SK-N-SH treated with all-trans-retinoic acid at 6 μM for 48 hours (cell line): Measurements from ENCODE around the gene ATP2A2.

Source experiments
- ATAC-seq: fragments of 200-7000 bp; cut with Tn5 transposase; 3 replicates; pipeline ENCODE4 v1.9.1; 2020; ENCODE audit warnings: mild to moderate bottlenecking, moderate library complexity
- ARNTL ChIP-seq: fragments of 450-650 bp; formaldehyde crosslinking; IDR thresholded peaks from 2 replicates; pipeline ENCODE4 v1.5.0; 2020; ENCODE audit warnings: low read depth, mild to moderate bottlenecking, moderate library complexity, borderline replicate concordance
- BACH2 ChIP-seq: fragments of 250-450 bp; sonication (Bioruptor Pico); IDR thresholded peaks from 2 replicates; pipeline ENCODE4 v1.9.0; 2021; ENCODE audit warnings: mild to moderate bottlenecking, borderline replicate concordance
- CSDC2 ChIP-seq: fragments of 250-450 bp; sonication (Bioruptor Pico); IDR thresholded peaks from 2 replicates; pipeline ENCODE4 v1.5.0; 2020; ENCODE audit warnings: mild to moderate bottlenecking, moderate library complexity
- CSRNP3 ChIP-seq: fragments of 250-450 bp; sonication (Bioruptor Pico); IDR thresholded peaks from 2 replicates; pipeline ENCODE4 v1.5.1; 2021; ENCODE audit warnings: mild to moderate bottlenecking, moderate library complexity
- ESRRG ChIP-seq: fragments of 250-450 bp; sonication (Bioruptor Pico); IDR thresholded peaks from 2 replicates; pipeline ENCODE4 v1.6.1; 2021; ENCODE audit warnings: mild to moderate bottlenecking
- GLIS3 ChIP-seq: fragments of 250-450 bp; sonication (Bioruptor Pico); IDR thresholded peaks from 2 replicates; pipeline ENCODE4 v1.5.0; 2020; ENCODE audit warnings: mild to moderate bottlenecking, moderate library complexity
- ISL1 ChIP-seq: fragments of 250-450 bp; sonication (Bioruptor Pico); IDR thresholded peaks from 2 replicates; pipeline ENCODE4 v2.1.2; 2022; ENCODE audit warnings: mild to moderate bottlenecking, moderate library complexity
- OSR1 ChIP-seq: fragments of 250-450 bp; sonication (Bioruptor Pico); IDR thresholded peaks from 2 replicates; pipeline ENCODE4 v1.8.0; 2022; ENCODE audit warnings: moderate library complexity, mild to moderate bottlenecking, inconsistent platforms
- PPARA ChIP-seq: fragments of 250-450 bp; sonication (Bioruptor Pico); IDR thresholded peaks from 2 replicates; pipeline ENCODE4 v1.5.0; 2020; ENCODE audit warnings: mild to moderate bottlenecking, borderline replicate concordance
- RARB ChIP-seq: fragments of 250-450 bp; sonication (Bioruptor Pico); IDR thresholded peaks from 2 replicates; pipeline ENCODE4 v1.8.0; 2021; ENCODE audit warnings: mild to moderate bottlenecking, moderate library complexity
- ZC3H10 ChIP-seq: fragments of 250-450 bp; sonication (Bioruptor Pico); IDR thresholded peaks from 2 replicates; pipeline ENCODE4 v1.5.1; 2021; ENCODE audit warnings: mild to moderate bottlenecking, moderate library complexity
- ZFP3 ChIP-seq: fragments of 250-450 bp; sonication (Bioruptor Pico); IDR thresholded peaks from 2 replicates; pipeline ENCODE4 v1.5.0; 2020; ENCODE audit warnings: mild to moderate bottlenecking, moderate library complexity
- ZFP30 ChIP-seq: fragments of 450-650 bp; formaldehyde crosslinking; IDR thresholded peaks from 2 replicates; pipeline ENCODE4 v1.5.0; 2022; ENCODE audit warnings: mild to moderate bottlenecking, moderate library complexity
- ZNF565 ChIP-seq: fragments of 450-650 bp; formaldehyde crosslinking; conservative IDR thresholded peaks from 2 replicates; pipeline ENCODE4 v1.5.0; 2020; ENCODE audit warnings: low read depth, mild to moderate bottlenecking, moderate library complexity
- ZNF70 ChIP-seq: fragments of 450-650 bp; formaldehyde crosslinking; IDR thresholded peaks from 2 replicates; pipeline ENCODE4 v1.5.0; 2020; ENCODE audit warnings: mild to moderate bottlenecking, moderate library complexity
- ZNF8 ChIP-seq: fragments of 450-650 bp; formaldehyde crosslinking; IDR thresholded peaks from 2 replicates; pipeline ENCODE4 v1.5.0; 2020; ENCODE audit warnings: mild to moderate bottlenecking, moderate library complexity
- TF ChIP-seq, protein P1 (sequence below): fragments of 250-450 bp; sonication (Bioruptor Pico); IDR thresholded peaks from 2 replicates; pipeline ENCODE4 v1.8.0; 2021; ENCODE audit warnings: low read depth, mild to moderate bottlenecking, moderate library complexity, borderline replicate concordance

The ATP2A2 gene

GRCh38 chr12:110365489-110366320 lies 84.7 kb downstream of the ATP2A2 start:
- no peak for TF ChIP-seq ZC3H10 (CRISPR knock-in tag)
- TF ChIP-seq, all 23 proteins: peak for 0
- ATAC-seq, result no peak

DNA sequence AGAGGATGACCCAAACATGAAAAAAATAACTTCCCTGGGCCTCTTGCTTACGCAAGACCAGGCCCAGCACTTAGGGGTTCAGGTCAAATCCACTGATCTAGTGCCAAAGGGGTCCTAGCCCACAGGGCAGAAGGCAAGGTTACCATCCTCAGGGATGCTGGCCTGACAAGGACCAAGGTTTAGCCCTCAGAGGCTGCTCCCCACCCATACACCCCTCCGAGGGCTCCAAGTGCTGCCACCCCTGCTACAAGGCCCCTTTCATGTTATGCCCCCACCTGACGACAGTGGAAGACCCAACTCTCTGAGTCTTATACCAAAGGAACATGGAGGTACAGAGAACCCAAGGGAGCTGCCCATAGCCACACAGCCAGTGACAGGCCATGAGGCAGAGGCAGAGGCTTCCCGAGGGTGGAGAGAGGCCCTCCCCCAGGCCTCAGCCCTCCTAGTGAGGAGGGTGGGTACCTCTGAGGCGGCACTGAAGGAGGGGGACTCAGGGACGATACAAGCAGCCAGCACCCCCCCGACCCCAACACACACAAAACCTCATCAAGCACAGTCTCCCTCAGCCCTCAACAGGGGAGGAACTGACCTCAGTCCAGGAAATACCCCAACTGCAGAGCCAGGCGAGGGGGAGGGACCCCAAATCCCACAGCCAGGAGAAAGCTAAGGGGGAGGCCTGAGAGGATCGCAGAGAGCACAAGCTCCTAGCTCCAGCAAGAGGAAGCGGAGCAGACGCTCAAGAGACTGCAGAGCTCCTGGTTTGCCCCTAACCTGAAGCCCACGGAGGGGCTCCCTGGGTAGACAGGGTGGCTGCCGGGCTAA lies 85.5 kb downstream of the ATP2A2 start:
- TF ChIP-seq ZNF565 (CRISPR knock-in tag), result no peak
- no peak for TF ChIP-seq ARNTL
- no peak for TF ChIP-seq ZFP30 (CRISPR knock-in tag)
- TF ChIP-seq, protein P1, sequence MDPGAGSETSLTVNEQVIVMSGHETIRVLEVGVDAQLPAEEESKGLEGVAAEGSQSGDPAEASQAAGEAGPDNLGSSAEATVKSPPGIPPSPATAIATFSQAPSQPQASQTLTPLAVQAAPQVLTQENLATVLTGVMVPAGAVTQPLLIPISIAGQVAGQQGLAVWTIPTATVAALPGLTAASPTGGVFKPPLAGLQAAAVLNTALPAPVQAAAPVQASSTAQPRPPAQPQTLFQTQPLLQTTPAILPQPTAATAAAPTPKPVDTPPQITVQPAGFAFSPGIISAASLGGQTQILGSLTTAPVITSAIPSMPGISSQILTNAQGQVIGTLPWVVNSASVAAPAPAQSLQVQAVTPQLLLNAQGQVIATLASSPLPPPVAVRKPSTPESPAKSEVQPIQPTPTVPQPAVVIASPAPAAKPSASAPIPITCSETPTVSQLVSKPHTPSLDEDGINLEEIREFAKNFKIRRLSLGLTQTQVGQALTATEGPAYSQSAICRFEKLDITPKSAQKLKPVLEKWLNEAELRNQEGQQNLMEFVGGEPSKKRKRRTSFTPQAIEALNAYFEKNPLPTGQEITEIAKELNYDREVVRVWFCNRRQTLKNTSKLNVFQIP (CRISPR knock-in tag), result no peak
- TF ChIP-seq CSDC2 (CRISPR knock-in tag), result no peak
- no peak for TF ChIP-seq OSR1 (CRISPR knock-in tag)
- TF ChIP-seq RARB, result no peak
- no peak for TF ChIP-seq ZFP3 (CRISPR knock-in tag)
- ATAC-seq, result no peak

DNA sequence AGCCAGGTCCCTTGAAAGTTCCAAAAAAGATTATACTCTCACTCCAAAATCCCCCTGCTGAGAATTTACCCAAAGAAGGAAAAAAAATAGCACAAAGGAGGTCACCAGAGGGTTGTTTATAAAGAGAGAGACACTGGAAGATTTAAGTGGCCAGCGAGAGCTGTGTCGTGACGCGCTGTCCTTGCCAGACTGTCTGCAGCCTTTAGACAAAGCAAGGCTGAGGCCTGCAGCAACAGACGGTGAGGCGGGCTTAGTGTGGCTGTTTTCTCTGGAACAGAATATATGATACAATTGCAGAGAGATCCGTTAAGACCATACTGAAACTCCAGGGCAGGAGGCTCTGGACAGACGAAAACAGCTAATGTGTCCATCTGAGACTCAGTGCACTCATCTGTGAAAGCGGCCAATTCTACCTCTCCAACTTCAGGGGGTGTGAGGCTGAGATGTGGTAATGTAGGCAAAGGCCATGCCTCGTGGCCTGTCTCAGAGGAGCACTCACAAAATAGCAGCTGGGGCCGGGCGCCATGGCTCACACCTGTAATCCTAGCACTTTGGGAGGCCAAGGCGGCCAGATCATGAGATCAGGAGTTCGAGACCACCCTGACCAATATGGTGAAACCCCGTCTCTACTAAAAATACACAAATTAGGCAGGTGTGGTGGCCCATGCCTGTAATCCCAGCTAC lies 86.3 kb downstream of the ATP2A2 start:
- TF ChIP-seq ARNTL, result no peak
- no peak for TF ChIP-seq ZNF565 (CRISPR knock-in tag)
- TF ChIP-seq ZFP3 (CRISPR knock-in tag), result no peak
- TF ChIP-seq ZNF8, result no peak
- TF ChIP-seq, protein P1 (CRISPR knock-in tag), result no peak
- no peak for TF ChIP-seq ESRRG (CRISPR knock-in tag)
- ATAC-seq, result no peak

DNA sequence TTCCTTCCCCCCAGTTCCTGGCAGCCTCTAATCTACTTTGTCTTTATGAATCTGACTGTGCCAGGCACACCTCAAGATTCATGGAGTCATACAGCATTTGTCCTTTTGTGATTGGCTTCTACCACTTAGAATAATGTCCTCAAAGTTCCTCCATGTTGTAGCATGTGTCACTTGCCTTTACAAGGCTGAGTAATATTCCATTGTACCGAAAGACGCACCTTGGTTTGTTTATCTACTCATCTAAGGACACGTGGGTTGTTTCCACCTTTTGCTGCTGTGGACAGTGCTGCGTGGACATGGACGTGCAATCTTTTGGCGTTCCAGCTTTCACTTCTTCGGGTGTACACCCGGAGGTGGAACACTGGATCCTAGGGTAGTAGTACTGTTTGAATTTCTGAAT lies 88.9 kb downstream of the ATP2A2 start:
- TF ChIP-seq ZFP30 (CRISPR knock-in tag), result no peak
- TF ChIP-seq ZC3H10 (CRISPR knock-in tag), result no peak
- TF ChIP-seq OSR1 (CRISPR knock-in tag), result no peak
- no peak for TF ChIP-seq ZNF70
- TF ChIP-seq CSRNP3, result no peak
- no peak for TF ChIP-seq BACH2 (CRISPR knock-in tag)
- no peak for TF ChIP-seq ZNF8
- TF ChIP-seq ZNF565 (CRISPR knock-in tag), result no peak
- no peak for TF ChIP-seq RARB
- TF ChIP-seq, protein P1 (CRISPR knock-in tag), result no peak
- no peak for TF ChIP-seq PPARA (CRISPR knock-in tag)
- TF ChIP-seq ISL1 (CRISPR knock-in tag), result no peak
- no peak for TF ChIP-seq GLIS3

More for the DNA sequence above, 88.9 kb downstream of the ATP2A2 start:
- ATAC-seq, result no peak
